Loucy (cell line): Measurements from ENCODE around the gene DHPS.

ENCODE experiments used
- H2AFZ ChIP-seq: fragments of 200-600 bp; sonication (generic); 2 replicates; pipeline ENCODE4 v1.6.0; 2016; ENCODE audit warnings: antibody characterized with exemption, mild to moderate bottlenecking, low read length, moderate library complexity
- H3F3A ChIP-seq: fragments of 200-600 bp; 2 replicates; pipeline ENCODE4 v1.6.0; 2016; ENCODE audit warnings: antibody characterized with exemption, low read depth, mild to moderate bottlenecking
- H3K27me3 ChIP-seq: fragments of 200-600 bp; sonication (generic); 2 replicates; pipeline ENCODE4 v1.6.1; 2014; ENCODE audit warnings: low read length, mild to moderate bottlenecking; ENCODE audit not compliant: insufficient read depth, poor library complexity, severe bottlenecking
- H3K36me3 ChIP-seq: fragments of 200-600 bp; sonication (generic); 2 replicates; pipeline ENCODE4 v1.6.1; 2016; ENCODE audit warnings: low read length; ENCODE audit not compliant: insufficient read depth
- H3K4me1 ChIP-seq: fragments of 200-600 bp; sonication (generic); 2 replicates; pipeline ENCODE4 v1.5.1; 2014; ENCODE audit warnings: low read length, mild to moderate bottlenecking; ENCODE audit not compliant: insufficient read depth, poor library complexity, severe bottlenecking
- H3K4me2 ChIP-seq: fragments of 200-600 bp; sonication (generic); 2 replicates; pipeline ENCODE4 v1.6.0; 2014; ENCODE audit warnings: antibody characterized with exemption, low read length, low read depth, mild to moderate bottlenecking; ENCODE audit not compliant: poor library complexity, severe bottlenecking
- H3K4me3 ChIP-seq: fragments of 200-600 bp; sonication (generic); 2 replicates; pipeline ENCODE4 v1.5.1; 2014; ENCODE audit warnings: low read length, mild to moderate bottlenecking, mixed read lengths; ENCODE audit not compliant: poor library complexity, severe bottlenecking
- H3K79me2 ChIP-seq: fragments of 200-600 bp; sonication (generic); 2 replicates; pipeline ENCODE4 v1.6.1; 2014; ENCODE audit warnings: low read length; ENCODE audit not compliant: insufficient read depth
- H3K9ac ChIP-seq: fragments of 200-600 bp; sonication (generic); 2 replicates; pipeline ENCODE4 v1.6.0; 2014; ENCODE audit warnings: mild to moderate bottlenecking, low read depth, low read length, moderate library complexity; ENCODE audit not compliant: poor library complexity, severe bottlenecking
- H3K9me2 ChIP-seq: fragments of 200-600 bp; sonication (generic); replicated peaks from 2 replicates; pipeline ENCODE4 v1.6.1; 2016; ENCODE audit warnings: low read depth, low read length, mixed read lengths
- H3K9me3 ChIP-seq: fragments of 200-600 bp; sonication (generic); 2 replicates; pipeline ENCODE4 v1.6.1; 2014; ENCODE audit warnings: mild to moderate bottlenecking, antibody characterized with exemption, low read length, low read depth; ENCODE audit not compliant: insufficient read depth
- H4K20me1 ChIP-seq: fragments of 200-600 bp; sonication (generic); 2 replicates; pipeline ENCODE4 v1.6.0; 2014; ENCODE audit warnings: antibody characterized with exemption, low read length, mild to moderate bottlenecking; ENCODE audit not compliant: insufficient read depth, poor library complexity, severe bottlenecking
- CTCF ChIP-seq: fragments of 200-600 bp; sonication (generic); conservative IDR thresholded peaks from 2 replicates; pipeline ENCODE4 v1.5.1; 2014; ENCODE audit warnings: mild to moderate bottlenecking, antibody characterized with exemption, low read length
- EZH2phosphoT487 ChIP-seq: fragments of 200-600 bp; IDR thresholded peaks from 2 replicates; pipeline ENCODE4 v1.6.1; 2018; ENCODE audit warnings: antibody characterized with exemption, mild to moderate bottlenecking, moderate library complexity, borderline replicate concordance

DHPS gene

GRCh38 chr19:12626958-12627357, 54.7 kb downstream of the DHPS start:
- H3K27me3 ChIP-seq = no peaks in the 10 kb centered on the region
- H3K79me2 ChIP-seq = no peaks in the 10 kb centered on the region
- no peak overlapping the region for H3K9ac ChIP-seq
- TF ChIP-seq EZH2phosphoT487 = no peak
- TF ChIP-seq CTCF = no peak
- H3K4me1 ChIP-seq = no peaks in the 10 kb centered on the region
- H3K4me3 ChIP-seq = no peak overlapping the region
- H3K9me2 ChIP-seq = no peaks in the 10 kb centered on the region
- no peaks in the 10 kb centered on the region for H3F3A ChIP-seq
- H4K20me1 ChIP-seq = peaks cover 4% of the 10 kb centered on the region
- no peak overlapping the region for H2AFZ ChIP-seq
- no peak overlapping the region for H3K4me2 ChIP-seq
- peaks cover 39% of the 10 kb centered on the region for H3K36me3 ChIP-seq
- H3K9me3 ChIP-seq = peaks cover 7% of the 10 kb centered on the region; the same call in 1 of the 2 replicates
